ENCODE results near the gene OSGEP. TPM values are rescaled to one million over a fixed set of nuclear protein-coding genes. Genes with fewer than 3 reads are reported as not detected.

Gene OSGEP
- total RNA-seq, 1 donor from 2014 or later = 24.6 TPM

- no peak for TF ChIP-seq CTCF (conservative IDR thresholded peaks at IDR 0.05; ENCODE audit: low read depth, low read length)
- DNase-seq (ENCODE audit: low read depth) = no peak
- peak overlapping the region; percentile 84 for H3K4me3 ChIP-seq (ENCODE audit: low read depth, low read length)
Measured at GRCh38 chr14:20413744-20414082, 40.9 kb downstream of the OSGEP start.

GRCh38 chr14:20412876-20413743 is 41.5 kb downstream of the OSGEP start, which contains the start of gene TEP1:
Gene TEP1 (minus strand): TSS chr14:20413501. CDS start chr14:20408439, 5,062 bp downstream.
- no peak for DNase-seq (ENCODE audit: low read depth)
- no peak for TF ChIP-seq CTCF (conservative IDR thresholded peaks at IDR 0.05; ENCODE audit: low read depth, low read length)
- H3K4me3 ChIP-seq (ENCODE audit: low read depth, low read length) = peak within 1 kb of the TSS; percentile 84

GRCh38 chr14:20412411-20412810 is 42.2 kb downstream of the OSGEP start:
- no peak for DNase-seq (ENCODE audit: low read depth)
- peak overlapping the region; percentile 84 for H3K4me3 ChIP-seq (ENCODE audit: low read depth, low read length)
- TF ChIP-seq CTCF (conservative IDR thresholded peaks at IDR 0.05; ENCODE audit: low read depth, low read length) = no peak

GRCh38 chr14:20409226-20409625 is 45.4 kb downstream of the OSGEP start:
- no peak for TF ChIP-seq CTCF (conservative IDR thresholded peaks at IDR 0.05; ENCODE audit: low read depth, low read length)
- no peak overlapping the region for H3K4me3 ChIP-seq (ENCODE audit: low read depth, low read length)
- no peak for DNase-seq (ENCODE audit: low read depth)

- H3K4me3 ChIP-seq (ENCODE audit: low read depth, low read length) = no peak overlapping the region
- TF ChIP-seq CTCF (conservative IDR thresholded peaks at IDR 0.05; ENCODE audit: low read depth, low read length) = no peak
- no peak for DNase-seq (ENCODE audit: low read depth)
Measured at GRCh38 chr14:20403521-20403920, 51.1 kb downstream of the OSGEP start.

GRCh38 chr14:20400965-20401593 is 53.5 kb downstream of the OSGEP start:
- DNase-seq (ENCODE audit: low read depth) = peak; percentile 32
- no peak for TF ChIP-seq CTCF (conservative IDR thresholded peaks at IDR 0.05; ENCODE audit: low read depth, low read length)
- no peak overlapping the region for H3K4me3 ChIP-seq (ENCODE audit: low read depth, low read length)

All from epithelial cell of proximal tubule (primary cell).